SK-N-SH (cell line): ENCODE measurements around the gene FTCD. TPM values are rescaled to one million over a fixed set of nuclear protein-coding genes. Genes with fewer than 3 reads are reported as not detected.

Experiments
- CTCF ChIA-PET: fragments of 300-600, 350-600 bp; formaldehyde crosslinking; extraction: SDS; loops from one replicate; lab custom pipeline; 2021; lab: Yijun Ruan, JAX
- POLR2A ChIA-PET: fragments of 350-600 bp; sonication (Branson Sonifier 250); formaldehyde crosslinking; extraction: SDS; loops from one replicate; lab custom pipeline; 2020; ENCODE audit warnings: antibody characterized with exemption, inconsistent platforms; lab: Yijun Ruan, JAX
- DNase-seq: peaks from one replicate; pipeline ENCODE4 v3.0.0; 2012
- H2AFZ ChIP-seq: fragments of 200-600 bp; sonication (generic); 2 replicates; pipeline ENCODE4 v1.8.1; 2016; ENCODE audit warnings: antibody characterized with exemption, mild to moderate bottlenecking, low read depth
- H3F3A ChIP-seq: fragments of 200-600 bp; sonication (generic); replicated peaks from 2 replicates; pipeline ENCODE3; 2016; ENCODE audit warnings: antibody characterized with exemption, mild to moderate bottlenecking; ENCODE audit not compliant: insufficient read depth
- H3K27ac ChIP-seq, 2 experiments: fragments of 200-500 bp in 1 of 2; fragments of 200-600 bp in 1 of 2; sonication (Bioruptor generic) in 1 of 2; sonication (generic), shearing (Covaris generic) in 1 of 2; 2 replicates each; pipeline versions ENCODE4 v1.5.1 to v1.6.1; 2014 to 2016; ENCODE audit warnings: low read depth in 2 of 2, inconsistent platforms in 1 of 2, low read length in 1 of 2, mild to moderate bottlenecking in 1 of 2, mixed read lengths in 1 of 2
- H3K27me3 ChIP-seq: fragments of 200-600 bp; sonication (generic), shearing (Covaris generic); 2 replicates; pipeline ENCODE4 v1.6.1; 2016; ENCODE audit warnings: mixed run types; ENCODE audit not compliant: insufficient read depth
- H3K36me3 ChIP-seq, 2 experiments: fragments of 200-500 bp in 1 of 2; fragments of 200-600 bp in 1 of 2; sonication (Bioruptor generic) in 1 of 2; sonication (generic) in 1 of 2; replicated peaks in 1 of 2; 2 replicates each; pipeline versions ENCODE3 to v1.5.1; 2014 to 2016; ENCODE audit warnings: low read length in 1 of 2, mild to moderate bottlenecking in 1 of 2; ENCODE audit not compliant: insufficient read depth in 2 of 2, control insufficient read depth in 1 of 2
- H3K4me1 ChIP-seq, 2 experiments: fragments of 200-500 bp in 1 of 2; fragments of 200-600 bp in 1 of 2; sonication (Bioruptor generic) in 1 of 2; sonication (generic), shearing (Covaris generic) in 1 of 2; 2 replicates each; pipeline versions ENCODE4 v1.5.1 to v1.6.1; 2014 to 2016; ENCODE audit warnings: low read depth in 1 of 2, low read length in 1 of 2, mixed run types in 1 of 2; ENCODE audit not compliant: insufficient read depth in 2 of 2, control insufficient read depth in 1 of 2
- H3K4me2 ChIP-seq: fragments of 200-600 bp; sonication (generic), shearing (Covaris generic); 2 replicates; pipeline ENCODE4 v1.6.1; 2017; ENCODE audit warnings: mixed run types
- H3K4me3 ChIP-seq, 2 experiments: fragments of 200-500 bp in 1 of 2; fragments of 200-600 bp in 1 of 2; sonication (Bioruptor generic) in 1 of 2; sonication (generic), shearing (Covaris generic) in 1 of 2; 2 replicates each; pipeline versions ENCODE4 v1.5.1 to v1.8.1; 2014 to 2016; ENCODE audit warnings: low read depth in 2 of 2, inconsistent platforms in 1 of 2, low read length in 1 of 2, mild to moderate bottlenecking in 1 of 2, mixed read lengths in 1 of 2, moderate library complexity in 1 of 2
- H3K79me2 ChIP-seq: fragments of 200-600 bp; sonication (generic); 2 replicates; pipeline ENCODE4 v1.8.1; 2017; ENCODE audit warnings: mild to moderate bottlenecking; ENCODE audit not compliant: insufficient read depth
- H3K9ac ChIP-seq: fragments of 200-600 bp; sonication (generic); 2 replicates; pipeline ENCODE4 v1.6.1; 2017; ENCODE audit warnings: mixed run types
- H3K9me2 ChIP-seq: fragments of 200-600 bp; sonication (generic); 2 replicates; pipeline ENCODE4 v1.6.1; 2017; ENCODE audit warnings: mixed run types
- H3K9me3 ChIP-seq: fragments of 200-600 bp; sonication (generic); 2 replicates; pipeline ENCODE4 v1.6.1; 2017; ENCODE audit warnings: mixed run types, mild to moderate bottlenecking, moderate library complexity
- H4K20me1 ChIP-seq: fragments of 200-600 bp; sonication (generic); 2 replicates; pipeline ENCODE4 v1.6.1; 2017; ENCODE audit warnings: mild to moderate bottlenecking, mixed run types; ENCODE audit not compliant: insufficient read depth
- CHD2 ChIP-seq: fragments of 150-350 bp; IDR thresholded peaks from 2 replicates; pipeline ENCODE4 v1.6.1; 2018; ENCODE audit warnings: low read length; ENCODE audit not compliant: partially characterized antibody
- CTCF ChIP-seq: fragments of 200-600 bp; sonication (generic); IDR thresholded peaks from 2 replicates; pipeline ENCODE4 v1.6.1; 2017; ENCODE audit warnings: antibody characterized with exemption, mild to moderate bottlenecking, moderate library complexity
- FOSL2 ChIP-seq: IDR thresholded peaks from 2 replicates; pipeline ENCODE4 v1.4.0; 2012; ENCODE audit warnings: low read depth, mild to moderate bottlenecking, moderate library complexity, borderline replicate concordance
- FOXJ3 ChIP-seq: sonication (generic); formaldehyde crosslinking; IDR thresholded peaks from 2 replicates; pipeline ENCODE4 v1.5.1; 2020; ENCODE audit warnings: mild to moderate bottlenecking, missing genetic modification reagents
- GABPA ChIP-seq: IDR thresholded peaks from 2 replicates; pipeline ENCODE4 v1.4.0; 2012; ENCODE audit warnings: low read depth, mild to moderate bottlenecking
- IRF3 ChIP-seq: fragments of 150-350 bp; IDR thresholded peaks from 2 replicates; pipeline ENCODE4 v1.6.1; 2016; ENCODE audit warnings: mild to moderate bottlenecking, low read depth, low read length
- NFIC ChIP-seq: IDR thresholded peaks from 2 replicates; pipeline ENCODE4 v1.4.0; 2012; ENCODE audit warnings: borderline replicate concordance
- RAD21 ChIP-seq: IDR thresholded peaks from 2 replicates; pipeline ENCODE4 v1.6.1; 2012; ENCODE audit warnings: mild to moderate bottlenecking, low read length
- RFX5 ChIP-seq: IDR thresholded peaks from 2 replicates; pipeline ENCODE4 v1.6.1; 2012; ENCODE audit warnings: mild to moderate bottlenecking, improper control_type of control experiment, low read length
- RXRA ChIP-seq: IDR thresholded peaks from 2 replicates; pipeline ENCODE4 v1.4.0; 2012; ENCODE audit warnings: low read depth, mild to moderate bottlenecking, borderline replicate concordance
- SIN3A ChIP-seq: IDR thresholded peaks from 2 replicates; pipeline ENCODE4 v1.6.1; 2012; ENCODE audit warnings: low read depth, mild to moderate bottlenecking, low read length, moderate library complexity, borderline replicate concordance
- TAF1 ChIP-seq: IDR thresholded peaks from 2 replicates; pipeline ENCODE4 v1.6.1; 2012; ENCODE audit warnings: low read depth, mild to moderate bottlenecking, low read length, moderate library complexity, borderline replicate concordance
- USF2 ChIP-seq: fragments of 150-350 bp; IDR thresholded peaks from 2 replicates; pipeline ENCODE4 v1.6.1; 2017; ENCODE audit warnings: antibody characterized with exemption, low read length, low read depth, borderline replicate concordance
- ZBTB33 ChIP-seq: IDR thresholded peaks from 2 replicates; pipeline ENCODE4 v1.4.0; 2012; ENCODE audit warnings: low read depth, borderline replicate concordance
- WGBS: methylation state at CpG from one replicate; pipeline ENCODE4 v1.1.6; 2017; ENCODE audit warnings: low lambda C conversion rate; 5-methylcytosine and 5-hydroxymethylcytosine counted together
- polyA plus RNA-seq, 3 experiments: library from polyadenylated mRNA; depleted of rRNA; stranded (reverse); fragments of >200 nt; gene quantifications; 2 replicates each; pipeline ENCODE4 v1.2.3, GENCODE V29; 2012

The FTCD gene
- polyA plus RNA-seq, 1 of the 3 experiments (the other 2 are of a cell fraction), result 0.33 TPM

GRCh38 chr21:46191686-46192575, 36.6 kb upstream of the FTCD start:
- Histone ChIP-seq H3K9me3 (no peaks in the 10 kb centered on the region), H3K4me3 (no peak overlapping the region), H2AFZ (no peak overlapping the region), H3F3A (peaks cover 10% of the 10 kb centered on the region), H3K4me1 (peaks cover 20 to 50% of the 10 kb centered on the region in 2 experiments), H3K27ac (no peak overlapping the region), H3K9me2 (no peaks in the 10 kb centered on the region), H3K4me2 (0 out of 2 replicates have a peak overlapping the region, but pooled peaks have one; percentile 8), H3K79me2 (no peaks in the 10 kb centered on the region), H4K20me1 (no peaks in the 10 kb centered on the region), H3K36me3 (peaks cover 1 to 31% of the 10 kb centered on the region in 2 experiments), H3K27me3 (no peaks in the 10 kb centered on the region), H3K9ac (no peak overlapping the region)
- ChIA-PET POLR2A (no interaction called here), CTCF (interaction anchor here (1.4 to 3.5 kb wide), 2 partner anchors 39 to 48 kb away, joined by 4 to 14 read pairs; no protein-coding TSS in a partner anchor)
- DNase-seq, result no peak
- 98% methylated on average over 16 of the region's 20 CpGs for WGBS
- no peak for TF ChIP-seq IRF3
- TF ChIP-seq NFIC, result no peak
- no peak for TF ChIP-seq CTCF
- TF ChIP-seq TAF1, result no peak
- no peak for TF ChIP-seq FOSL2
- TF ChIP-seq USF2, result no peak
- no peak for TF ChIP-seq ZBTB33
- TF ChIP-seq RFX5, result no peak
- TF ChIP-seq SIN3A, result no peak
- no peak for TF ChIP-seq RAD21
- TF ChIP-seq RXRA, result no peak
- TF ChIP-seq GABPA, result no peak
- TF ChIP-seq CHD2, result no peak
- no peak for TF ChIP-seq FOXJ3 (CRISPR knock-in tag)
